SH-SY5Y (cell line): Measurements from ENCODE around the gene PRRX2.

Source experiments
- GATA2 ChIP-seq: IDR thresholded peaks from 2 replicates; pipeline ENCODE4 v1.6.1; 2011; ENCODE audit warnings: mild to moderate bottlenecking, low read depth, low read length
- GATA3 ChIP-seq: IDR thresholded peaks from 2 replicates; pipeline ENCODE4 v1.6.1; 2011; ENCODE audit warnings: low read depth, mild to moderate bottlenecking, low read length, moderate library complexity

DNA sequence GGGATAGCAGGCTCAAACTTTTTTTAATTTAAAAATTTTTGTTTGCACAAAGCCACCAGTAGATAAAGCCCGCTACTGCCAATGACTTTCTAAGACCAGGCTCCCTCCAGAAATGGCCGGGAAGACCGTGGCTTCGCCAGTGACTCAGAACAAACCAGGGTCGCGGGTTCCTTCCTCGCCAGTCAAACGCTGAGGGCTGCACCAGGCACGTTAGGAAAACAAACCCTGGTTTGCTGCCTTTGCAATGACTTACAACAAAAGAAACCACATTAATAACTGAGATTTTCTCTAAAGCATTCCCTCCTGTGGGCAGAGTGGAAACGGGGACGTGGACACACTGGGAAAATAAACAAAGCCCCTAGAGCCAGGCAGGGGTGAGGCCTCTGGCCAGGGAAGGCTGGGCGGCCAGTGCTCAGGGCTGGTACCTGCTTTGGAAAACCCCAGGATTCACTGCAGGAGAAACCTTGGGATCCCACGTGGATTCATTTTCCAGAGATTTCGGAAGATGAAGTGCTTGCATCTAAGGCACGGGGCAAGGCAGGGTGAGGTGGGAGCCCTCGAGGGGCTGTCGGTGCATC lies 3.8 kb downstream of the PRRX2 start:
- TF ChIP-seq GATA3 (no peak), GATA2 (no peak)
